KOPT-K1 (cell line): ENCODE data around the gene MAN1C1.
"Not testable (repeated sequence)": the region's sequence is repeated elsewhere in the genome, so short reads cannot be mapped to it uniquely, and the experiment has no call there.

Source experiments
- H3K27ac ChIP-seq: fragments of 200-600 bp; sonication (generic); 2 replicates; pipeline ENCODE4 v1.5.1; 2016; ENCODE audit warnings: antibody characterized with exemption, mild to moderate bottlenecking, low read depth, low read length; ENCODE audit not compliant: poor library complexity, severe bottlenecking
- H3K36me3 ChIP-seq: fragments of 200-600 bp; sonication (generic); 2 replicates; pipeline ENCODE4 v1.5.1; 2017; ENCODE audit warnings: antibody characterized with exemption, mild to moderate bottlenecking, low read length, moderate library complexity; ENCODE audit not compliant: insufficient read depth
- H3K9me3 ChIP-seq: fragments of 200-600 bp; sonication (generic); 2 replicates; pipeline ENCODE4 v1.5.1; 2017; ENCODE audit warnings: antibody characterized with exemption, low read length, mild to moderate bottlenecking; ENCODE audit not compliant: insufficient read depth, poor library complexity, severe bottlenecking

Gene MAN1C1

DNA sequence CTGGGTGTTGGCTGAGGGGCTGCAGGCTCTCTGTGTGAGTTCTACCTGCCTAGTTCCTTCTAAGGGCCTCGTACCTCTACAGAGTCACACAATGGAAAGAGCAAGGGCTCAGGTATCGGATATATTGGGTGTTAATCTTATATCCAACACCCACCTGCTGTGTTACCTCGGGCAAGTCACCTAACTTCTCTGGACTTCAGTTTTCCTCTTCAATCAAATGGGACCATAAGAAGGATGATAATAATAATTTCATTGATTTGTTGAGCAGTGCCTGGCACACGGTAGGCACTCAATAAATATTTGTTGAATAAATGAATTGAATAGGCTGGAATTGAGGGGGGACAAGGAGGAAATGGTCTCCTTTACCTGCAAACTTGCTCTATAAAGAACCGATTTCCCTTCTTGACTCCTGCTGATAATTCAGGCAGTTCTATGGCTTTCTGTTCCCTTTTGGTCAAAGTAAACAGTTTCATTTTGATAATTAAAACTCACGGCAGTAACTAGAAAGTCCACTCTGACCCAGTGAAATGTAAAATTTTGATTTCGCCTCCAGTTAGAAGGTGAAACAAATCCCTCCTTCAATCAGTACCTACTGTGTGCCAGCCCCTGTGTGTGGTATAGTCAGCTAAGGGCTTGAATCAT, 16.5 kb upstream of the MAN1C1 start:
- H3K36me3 ChIP-seq = no peaks in the 10 kb centered on the region
- H3K27ac ChIP-seq = no peak overlapping the region
- peaks cover 9% of the 10 kb centered on the region for H3K9me3 ChIP-seq

DNA sequence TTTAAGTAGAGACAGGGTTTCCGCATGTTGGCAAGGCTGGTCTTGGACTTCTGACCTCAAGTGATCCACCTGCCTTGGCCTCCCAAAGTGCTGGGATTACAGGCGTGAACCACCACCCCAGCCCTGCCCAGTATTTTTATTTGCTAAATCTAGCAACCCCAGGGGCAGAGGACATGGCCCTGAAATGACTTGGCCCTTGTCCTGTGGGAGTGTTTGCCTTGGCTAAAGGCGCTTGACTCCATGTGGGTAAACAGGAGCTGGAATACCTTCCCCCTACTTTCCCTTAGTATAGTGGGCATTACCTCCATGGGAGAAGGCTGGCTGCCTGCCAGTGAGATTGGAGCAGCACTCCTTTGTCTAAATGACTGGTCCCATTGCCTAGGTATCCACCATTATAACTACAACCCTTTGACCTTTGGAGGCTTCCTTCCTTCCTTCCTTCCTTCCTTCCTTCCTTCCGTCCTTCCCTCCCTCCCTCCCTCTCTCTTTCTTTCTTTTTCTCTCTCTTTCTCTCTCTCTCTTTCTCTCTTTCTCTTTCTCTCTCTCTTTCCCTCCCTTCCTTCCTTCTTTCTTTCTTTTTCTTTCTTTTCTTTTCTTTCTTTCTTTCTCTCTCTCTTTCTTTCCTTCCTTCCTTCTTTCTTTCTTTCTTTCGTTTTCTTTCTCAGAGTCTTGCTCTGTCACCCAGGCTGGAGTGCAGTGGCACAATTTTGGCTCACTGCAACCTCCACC, 15.5 kb upstream of the MAN1C1 start:
- not testable (repeated sequence) for H3K27ac ChIP-seq, H3K9me3 ChIP-seq, H3K36me3 ChIP-seq

DNA sequence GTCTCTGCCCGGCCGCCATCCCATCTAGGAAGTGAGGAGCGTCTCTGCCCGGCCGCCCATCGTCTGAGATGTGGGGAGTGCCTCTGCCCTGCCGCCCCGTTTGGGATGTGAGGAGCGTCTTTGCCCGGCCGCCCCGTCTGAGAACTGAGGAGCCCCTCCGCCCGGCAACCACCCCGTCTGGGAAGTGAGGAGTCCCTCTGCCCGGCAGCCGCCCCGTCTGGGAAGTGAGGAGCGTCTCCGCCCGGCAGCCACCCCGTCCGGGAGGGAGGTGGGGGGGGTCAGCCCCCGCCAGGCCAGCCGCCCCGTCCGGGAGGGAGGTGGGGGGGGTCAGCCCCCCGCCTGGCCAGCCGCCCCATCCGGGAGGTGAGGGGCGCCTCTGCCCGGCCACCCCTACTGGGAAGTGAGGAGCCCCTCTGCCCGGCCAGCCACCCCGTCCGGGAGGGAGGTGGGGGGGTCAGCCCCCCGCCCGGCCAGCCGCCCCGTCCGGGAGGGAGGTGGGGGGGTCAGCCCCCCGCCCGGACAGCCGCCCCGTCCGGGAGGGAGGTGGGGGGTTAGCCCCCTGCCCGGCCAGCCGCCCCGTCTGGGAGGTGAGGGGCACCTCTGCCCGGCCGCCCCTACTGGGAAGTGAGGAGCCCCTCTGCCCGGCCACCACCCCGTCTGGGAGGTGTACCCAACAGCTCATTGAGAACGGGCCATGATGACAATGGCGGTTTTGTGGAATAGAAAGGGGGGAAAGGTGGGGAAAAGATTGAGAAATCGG, 12.6 kb upstream of the MAN1C1 start:
- not testable (repeated sequence) for H3K27ac ChIP-seq, H3K9me3 ChIP-seq, H3K36me3 ChIP-seq

DNA sequence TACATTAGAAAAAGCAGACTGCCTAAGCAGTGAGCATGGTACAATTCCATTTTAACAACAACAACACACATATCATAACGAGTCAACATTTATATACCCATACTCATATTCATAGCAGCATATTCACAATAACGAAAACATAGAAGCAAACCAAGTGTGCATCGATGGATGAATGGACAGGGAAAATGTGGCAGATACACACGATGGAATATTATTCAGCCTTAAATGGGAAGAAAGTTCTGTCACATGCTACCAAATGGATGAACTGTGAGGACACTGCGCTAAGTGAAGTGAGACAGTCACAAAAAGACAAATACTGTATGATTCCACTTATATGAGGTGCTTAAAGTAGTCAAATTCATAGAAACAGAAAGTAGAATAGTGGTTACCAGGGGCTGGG, 9.5 kb upstream of the MAN1C1 start:
- Histone ChIP-seq H3K36me3 (no peaks in the 10 kb centered on the region), H3K27ac (no peak overlapping the region), H3K9me3 (no peaks in the 10 kb centered on the region)

DNA sequence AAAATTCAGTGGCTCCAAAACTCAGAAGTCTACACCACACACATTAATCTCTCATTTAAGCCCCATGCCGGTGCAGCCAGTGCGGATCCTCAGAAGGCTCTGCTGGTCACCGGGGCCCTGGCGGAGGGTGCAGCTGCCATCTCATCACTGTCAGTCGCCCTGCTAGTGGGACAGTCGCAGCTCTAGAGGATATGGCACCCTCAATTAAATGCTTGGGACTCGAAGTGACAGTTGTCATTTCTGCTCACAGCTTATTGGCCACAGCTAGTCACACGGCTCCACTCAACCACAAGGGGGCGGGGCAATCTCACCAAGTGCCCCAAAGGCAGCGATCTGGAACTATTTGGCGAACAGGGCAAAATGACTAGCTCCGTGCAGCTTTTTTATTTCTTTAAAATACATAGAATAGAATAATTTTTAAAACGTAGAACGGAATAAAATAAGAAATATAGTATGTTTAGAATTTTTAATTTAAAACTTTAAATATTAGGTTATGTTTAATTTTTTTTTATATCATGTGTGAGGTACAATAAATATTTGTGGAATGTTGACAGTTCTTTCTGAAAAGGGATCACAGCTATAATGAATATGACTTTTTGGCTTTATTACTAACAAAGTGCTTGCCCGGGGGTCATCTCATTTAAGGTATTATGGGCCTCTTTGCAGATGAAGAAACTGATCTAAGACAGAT, 8.0 kb upstream of the MAN1C1 start:
- Histone ChIP-seq H3K9me3 (no peaks in the 10 kb centered on the region), H3K36me3 (no peaks in the 10 kb centered on the region), H3K27ac (no peak overlapping the region)

DNA sequence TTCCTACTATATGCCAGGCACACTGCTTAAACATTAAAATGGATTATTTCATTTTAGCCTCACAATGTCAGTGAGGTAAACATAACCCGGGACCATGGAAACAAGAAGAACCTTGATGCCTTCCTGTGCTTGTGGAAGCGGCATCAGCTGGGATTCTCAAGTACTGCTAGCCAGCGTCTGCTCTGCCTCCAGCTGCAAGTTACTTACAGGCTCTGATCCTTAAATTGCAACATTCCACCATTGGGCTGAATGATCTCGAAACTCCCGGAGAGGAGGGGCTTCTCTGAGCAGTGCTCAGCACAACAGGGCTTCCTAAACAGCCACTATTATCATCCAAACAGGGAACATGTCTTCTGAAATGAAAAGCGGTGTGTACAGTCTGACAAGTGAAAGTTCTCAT, 6.7 kb upstream of the MAN1C1 start:
- no peak overlapping the region for H3K27ac ChIP-seq
- no peaks in the 10 kb centered on the region for H3K36me3 ChIP-seq
- no peaks in the 10 kb centered on the region for H3K9me3 ChIP-seq

DNA sequence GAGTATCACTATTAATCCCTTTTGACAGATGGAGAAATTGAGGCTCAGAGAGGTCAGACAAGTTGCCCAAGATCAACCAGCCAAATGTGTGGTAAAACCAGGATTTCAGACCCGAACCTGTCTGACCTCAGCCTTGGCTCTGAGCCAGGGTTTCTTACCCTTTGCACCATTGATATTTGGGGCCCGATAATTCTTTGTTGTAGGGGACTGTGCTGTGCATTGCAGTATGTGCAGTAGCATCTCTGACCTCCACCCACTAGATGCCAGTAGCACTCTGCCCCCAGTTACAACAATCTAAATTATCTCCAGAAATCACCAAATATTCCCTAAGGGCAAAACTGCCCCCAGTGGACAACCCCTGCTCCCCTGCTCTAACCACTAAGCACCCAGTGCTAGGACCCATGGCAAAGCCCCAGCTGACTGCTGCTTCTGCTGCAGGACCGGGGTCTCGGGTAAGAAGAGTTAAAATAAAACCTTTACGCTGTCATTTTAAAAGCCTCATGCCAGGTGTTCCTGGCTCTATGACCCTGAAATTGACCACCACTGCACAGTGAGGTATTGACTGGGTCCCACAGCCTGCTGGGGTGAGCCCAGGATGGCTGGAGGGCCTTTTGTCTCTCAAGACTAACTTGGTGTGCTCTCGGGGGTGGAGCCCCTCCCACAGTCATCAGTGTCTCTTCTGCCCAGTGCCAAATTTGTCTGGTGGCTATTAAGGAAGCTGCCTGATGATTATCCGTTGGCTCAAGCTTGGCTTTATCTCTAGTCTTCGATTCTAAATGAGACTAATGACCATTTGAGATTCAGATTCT, 5.6 kb upstream of the MAN1C1 start:
- Histone ChIP-seq H3K36me3 (no peaks in the 10 kb centered on the region), H3K9me3 (no peaks in the 10 kb centered on the region), H3K27ac (no peak overlapping the region)

DNA sequence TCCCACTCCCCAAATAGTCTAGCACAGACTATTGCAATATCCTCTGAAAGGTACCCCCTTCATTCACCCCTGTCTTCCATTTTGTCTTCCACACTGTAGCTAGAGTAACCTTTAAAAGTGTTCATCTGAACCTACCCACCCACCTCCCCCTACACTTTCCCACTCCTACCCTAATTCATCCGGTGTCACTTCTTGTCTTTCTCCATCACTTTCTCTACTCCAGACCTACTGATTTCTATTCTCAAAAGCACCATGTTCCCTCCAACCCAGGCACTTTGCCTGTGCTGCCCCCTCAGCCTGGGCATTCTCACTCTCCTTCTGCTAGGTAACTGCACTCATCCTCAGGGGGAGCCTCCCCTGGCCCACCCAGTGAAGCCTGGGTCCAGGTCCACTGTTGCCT, 4.7 kb upstream of the MAN1C1 start:
- no peaks in the 10 kb centered on the region for H3K36me3 ChIP-seq

DNA sequence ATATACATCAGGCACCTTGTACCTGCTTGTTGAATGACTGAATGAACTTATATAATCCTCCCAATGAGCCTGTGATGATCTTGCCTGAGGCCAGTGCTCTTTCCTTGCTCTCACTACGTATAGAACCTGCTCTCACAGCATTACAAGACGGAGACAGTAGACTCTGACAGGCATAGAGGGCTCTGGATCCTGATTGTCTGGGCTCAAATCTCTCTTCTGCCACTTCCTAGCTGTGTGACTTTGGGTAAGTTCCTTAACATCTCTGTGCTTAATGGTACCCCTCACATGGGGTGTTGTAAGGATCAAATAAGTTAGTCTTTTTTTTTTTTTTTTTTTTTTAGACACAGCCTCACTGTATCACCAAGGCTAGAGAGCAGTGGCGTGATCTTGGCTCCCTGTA, 4.2 kb upstream of the MAN1C1 start:
- H3K27ac ChIP-seq = no peak overlapping the region
- no peaks in the 10 kb centered on the region for H3K9me3 ChIP-seq
- no peaks in the 10 kb centered on the region for H3K36me3 ChIP-seq

More for the DNA sequence above, 4.7 kb upstream of the MAN1C1 start:
- Histone ChIP-seq H3K27ac (no peak overlapping the region), H3K9me3 (no peaks in the 10 kb centered on the region)

DNA sequence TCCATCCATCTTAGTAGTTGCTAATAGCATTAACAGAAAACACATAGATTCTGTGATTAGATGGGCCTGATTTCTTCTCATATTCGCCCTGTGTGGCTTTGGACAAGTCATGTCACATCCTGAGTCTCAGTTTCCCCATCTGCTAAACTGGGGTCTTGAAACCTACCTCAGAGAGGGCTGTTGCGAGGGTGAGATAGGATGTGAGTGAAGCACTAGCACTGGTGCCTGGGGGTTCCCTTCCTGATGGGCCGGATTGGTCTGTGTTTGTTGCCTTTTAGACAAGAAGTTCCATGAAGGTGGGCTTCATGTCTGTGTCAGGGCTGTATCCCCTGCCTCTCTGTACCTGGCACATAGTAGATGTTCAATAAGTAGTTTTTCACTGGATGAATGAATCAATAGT, 3.5 kb upstream of the MAN1C1 start:
- H3K9me3 ChIP-seq = no peaks in the 10 kb centered on the region
- H3K36me3 ChIP-seq = no peaks in the 10 kb centered on the region
- H3K27ac ChIP-seq = no peak overlapping the region

DNA sequence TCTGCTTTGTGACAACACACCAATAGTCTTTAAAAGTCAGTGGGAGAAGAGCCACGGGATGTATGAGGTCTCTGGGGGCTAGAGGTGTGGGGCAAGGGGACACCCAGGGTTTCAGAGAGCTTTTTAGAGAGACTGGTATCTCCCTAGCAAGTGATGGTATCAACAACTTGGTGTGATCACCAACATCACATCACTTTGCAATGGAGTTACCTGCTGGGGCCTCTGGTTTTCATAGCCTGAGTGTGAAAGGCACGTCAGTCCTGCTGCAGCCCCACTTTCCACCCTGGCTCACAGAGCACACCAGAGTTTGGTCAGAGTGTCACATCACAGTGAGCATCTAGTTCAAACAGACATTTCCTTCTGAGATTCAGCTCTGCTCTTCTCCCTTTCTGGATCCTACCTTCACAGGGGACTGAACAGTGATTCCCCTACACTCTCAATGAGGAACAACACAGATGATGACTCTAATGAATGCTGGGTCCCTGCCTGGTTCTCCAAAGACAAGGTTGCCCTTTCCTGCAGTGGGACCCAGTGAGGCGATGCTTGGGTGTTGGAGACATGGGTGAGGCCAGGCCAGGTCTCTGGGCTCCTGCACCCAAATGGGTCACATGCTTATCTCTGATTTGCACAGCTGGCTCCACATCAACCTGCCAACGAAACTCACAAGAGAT, 2.0 kb upstream of the MAN1C1 start:
- H3K36me3 ChIP-seq = no peaks in the 10 kb centered on the region
- H3K9me3 ChIP-seq = no peaks in the 10 kb centered on the region
- H3K27ac ChIP-seq = no peak overlapping the region

DNA sequence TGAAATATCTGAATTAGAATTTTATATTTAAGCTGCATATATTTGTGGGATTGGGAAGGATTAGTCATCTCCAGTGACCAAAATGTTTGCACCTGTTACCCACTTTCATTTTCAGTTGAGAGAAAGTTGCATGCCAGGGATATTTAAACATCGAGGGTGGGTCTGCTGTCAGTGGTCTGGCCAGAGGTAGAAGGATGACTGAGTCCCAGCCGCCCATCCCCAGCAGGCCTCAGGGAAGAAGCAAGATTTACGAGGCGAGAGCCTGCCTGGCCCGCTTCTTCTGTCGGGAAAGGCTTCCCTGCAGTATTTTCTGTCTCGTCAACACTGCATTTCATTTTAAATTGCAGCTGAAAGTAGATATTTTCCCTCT, 1.4 kb upstream of the MAN1C1 start:
- no peaks in the 10 kb centered on the region for H3K36me3 ChIP-seq
- H3K27ac ChIP-seq = no peak overlapping the region
- H3K9me3 ChIP-seq = no peaks in the 10 kb centered on the region

DNA sequence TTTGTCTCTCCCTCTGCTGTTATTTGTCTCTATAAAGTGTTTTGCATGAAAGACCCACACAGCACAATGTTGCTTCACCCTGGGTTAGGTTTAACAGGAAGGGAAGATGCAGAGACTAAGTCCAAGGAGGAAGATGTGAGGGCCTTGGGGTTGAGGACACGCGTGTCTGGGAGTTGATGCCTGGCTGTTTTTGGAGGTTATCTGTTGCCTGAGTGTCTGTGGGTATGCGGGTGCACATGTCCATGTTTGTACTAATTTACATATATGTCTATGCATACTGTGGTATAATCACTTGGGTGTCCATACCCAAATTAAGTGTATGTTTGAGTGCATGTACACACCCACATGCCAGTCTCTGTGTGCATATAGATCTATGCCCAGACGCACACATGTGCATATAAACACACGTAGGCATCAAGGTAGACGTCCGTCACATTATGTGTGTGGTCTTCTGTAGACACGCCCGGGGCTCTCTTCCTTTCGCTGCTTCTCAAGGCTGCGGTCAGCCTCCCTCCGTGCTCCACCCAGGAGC, 962 bp upstream of the MAN1C1 start:
- H3K27ac ChIP-seq = no peak overlapping the region
- H3K9me3 ChIP-seq = no peaks in the 10 kb centered on the region
- H3K36me3 ChIP-seq = no peaks in the 10 kb centered on the region

DNA sequence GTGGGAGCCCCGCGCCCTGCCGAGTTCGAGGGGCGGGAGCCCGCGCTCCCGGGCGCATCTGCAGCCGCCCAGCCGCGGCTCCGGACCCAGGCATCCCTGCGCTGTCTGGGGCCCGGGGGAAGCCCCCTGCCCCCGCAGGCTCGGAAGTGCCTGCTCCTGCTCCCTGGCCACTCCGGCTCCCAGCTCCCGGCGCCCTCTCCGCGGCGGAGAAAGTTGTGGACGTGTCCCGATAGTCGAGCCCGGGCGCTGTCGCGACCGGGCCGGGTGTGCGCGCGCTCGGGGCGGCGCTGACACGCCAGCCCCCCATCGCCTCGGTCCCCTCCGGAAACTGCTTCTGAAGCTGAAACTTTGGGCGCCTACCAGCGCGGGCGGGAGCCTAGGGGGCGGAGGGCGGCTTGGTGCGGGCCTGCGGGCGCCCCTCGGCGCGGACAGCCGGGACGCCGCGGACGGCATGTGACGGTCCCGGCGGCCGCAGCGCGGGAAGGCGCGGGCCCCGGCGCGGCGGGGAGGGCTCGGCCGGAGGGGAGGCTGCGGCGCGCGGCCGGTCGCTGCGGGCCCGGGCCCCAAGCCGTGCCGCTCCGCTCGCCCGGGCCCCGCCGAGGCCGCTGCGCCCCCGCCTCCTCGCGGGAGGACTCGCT, 515 bp downstream of the MAN1C1 start:
- Histone ChIP-seq H3K9me3 (no peaks in the 10 kb centered on the region), H3K27ac (no peak overlapping the region), H3K36me3 (no peaks in the 10 kb centered on the region)
